Neural crest cell (in vitro differentiated cells): ENCODE results near the gene CALML3. TPM values are rescaled to one million over a fixed set of nuclear protein-coding genes. Genes with fewer than 3 reads are reported as not detected.

Experiments
- DNase-seq: peaks from one replicate; pipeline ENCODE4 v3.0.0; 2021; ENCODE audit warnings: low read depth, mixed read lengths, low spot score
- H3K27ac Mint-ChIP-seq: one replicate; pipeline ENCODE4 v1.8.0; 2021; ENCODE audit warnings: mild to moderate bottlenecking, mixed read lengths; ENCODE audit not compliant: unreplicated experiment
- H3K27me3 Mint-ChIP-seq: 2 replicates; pipeline ENCODE4 v1.8.0; 2021; ENCODE audit warnings: low read depth, mild to moderate bottlenecking, mixed read lengths
- H3K36me3 Mint-ChIP-seq: 2 replicates; pipeline ENCODE4 v1.8.0; 2021; ENCODE audit warnings: low read depth, mild to moderate bottlenecking, mixed read lengths
- H3K4me1 Mint-ChIP-seq: 2 replicates; pipeline ENCODE4 v1.8.0; 2021; ENCODE audit warnings: mixed read lengths
- H3K4me3 Mint-ChIP-seq: one replicate; pipeline ENCODE4 v1.8.0; 2021; ENCODE audit warnings: mild to moderate bottlenecking, mixed read lengths
- H3K9me3 Mint-ChIP-seq: 2 replicates; pipeline ENCODE4 v1.8.0; 2021; ENCODE audit warnings: mixed read lengths
- CTCF ChIP-seq: fragments of 200-600 bp; sonication (generic); conservative IDR thresholded peaks from 2 replicates; pipeline ENCODE4 v1.5.0; 2021; ENCODE audit warnings: antibody characterized with exemption, mild to moderate bottlenecking
- total RNA-seq: library from RNA; stranded (reverse); gene quantifications from 2 replicates; pipeline ENCODE4 v1.2.1, GENCODE V29; 2021

The CALML3 gene
- total RNA-seq, 1 donor from 2014 or later: not detected

GRCh38 chr10:5510281-5511072, 14.3 kb upstream of the CALML3 start:
- no peaks in the 10 kb centered on the region for H3K9me3 Mint-ChIP-seq
- H3K27ac Mint-ChIP-seq: no peak overlapping the region
- H3K4me3 Mint-ChIP-seq: no peak overlapping the region
- no peaks in the 10 kb centered on the region for H3K27me3 Mint-ChIP-seq
- peaks cover 16% of the 10 kb centered on the region for H3K4me1 Mint-ChIP-seq
- no peaks in the 10 kb centered on the region for H3K36me3 Mint-ChIP-seq
- no peak for DNase-seq
- TF ChIP-seq CTCF: no peak

- H3K27ac Mint-ChIP-seq: no peak overlapping the region
- DNase-seq: no peak
- peaks cover 16% of the 10 kb centered on the region for H3K4me1 Mint-ChIP-seq
- H3K9me3 Mint-ChIP-seq: peaks cover under 1% of the 10 kb centered on the region
- H3K36me3 Mint-ChIP-seq: no peaks in the 10 kb centered on the region
- TF ChIP-seq CTCF: no peak
- no peak overlapping the region for H3K4me3 Mint-ChIP-seq
- H3K27me3 Mint-ChIP-seq: no peaks in the 10 kb centered on the region
Observed at GRCh38 chr10:5511231-5511884, 13.4 kb upstream of the CALML3 start.

GRCh38 chr10:5511885-5512280, 12.9 kb upstream of the CALML3 start:
- H3K9me3 Mint-ChIP-seq: peaks cover 3% of the 10 kb centered on the region
- no peaks in the 10 kb centered on the region for H3K27me3 Mint-ChIP-seq
- peaks cover 16% of the 10 kb centered on the region for H3K4me1 Mint-ChIP-seq
- H3K36me3 Mint-ChIP-seq: no peaks in the 10 kb centered on the region
- peak overlapping the region; percentile 5 for H3K27ac Mint-ChIP-seq
- no peak for TF ChIP-seq CTCF
- H3K4me3 Mint-ChIP-seq: no peak overlapping the region
- no peak for DNase-seq

- no peak for DNase-seq
- Mint-ChIP-seq H3K4me3 (no peak overlapping the region), H3K27me3 (no peaks in the 10 kb centered on the region), H3K36me3 (no peaks in the 10 kb centered on the region), H3K9me3 (peaks cover 3% of the 10 kb centered on the region), H3K4me1 (peaks cover 16% of the 10 kb centered on the region), H3K27ac (peak overlapping the region; percentile 5)
- no peak for TF ChIP-seq CTCF
Observed at GRCh38 chr10:5512331-5512730, 12.4 kb upstream of the CALML3 start.

GRCh38 chr10:5512881-5513612, 11.7 kb upstream of the CALML3 start:
- no peak overlapping the region for H3K4me3 Mint-ChIP-seq
- H3K27me3 Mint-ChIP-seq: no peaks in the 10 kb centered on the region
- H3K4me1 Mint-ChIP-seq: peaks cover 16% of the 10 kb centered on the region
- H3K27ac Mint-ChIP-seq: peak overlapping the region; percentile 32
- no peak for TF ChIP-seq CTCF
- no peak for DNase-seq
- peaks cover 3% of the 10 kb centered on the region for H3K9me3 Mint-ChIP-seq
- no peaks in the 10 kb centered on the region for H3K36me3 Mint-ChIP-seq
